Midbrain (tissue), 1 donor: ENCODE measurements around the gene SETD2.
"Not testable (repeated sequence)": the region's sequence is repeated elsewhere in the genome, so short reads cannot be mapped to it uniquely, and the experiment has no call there.

Experiments
- DNase-seq: peaks from one replicate; lab custom pipeline; 2025; lab: John Stamatoyannopoulos, UW

SETD2 gene

DNA sequence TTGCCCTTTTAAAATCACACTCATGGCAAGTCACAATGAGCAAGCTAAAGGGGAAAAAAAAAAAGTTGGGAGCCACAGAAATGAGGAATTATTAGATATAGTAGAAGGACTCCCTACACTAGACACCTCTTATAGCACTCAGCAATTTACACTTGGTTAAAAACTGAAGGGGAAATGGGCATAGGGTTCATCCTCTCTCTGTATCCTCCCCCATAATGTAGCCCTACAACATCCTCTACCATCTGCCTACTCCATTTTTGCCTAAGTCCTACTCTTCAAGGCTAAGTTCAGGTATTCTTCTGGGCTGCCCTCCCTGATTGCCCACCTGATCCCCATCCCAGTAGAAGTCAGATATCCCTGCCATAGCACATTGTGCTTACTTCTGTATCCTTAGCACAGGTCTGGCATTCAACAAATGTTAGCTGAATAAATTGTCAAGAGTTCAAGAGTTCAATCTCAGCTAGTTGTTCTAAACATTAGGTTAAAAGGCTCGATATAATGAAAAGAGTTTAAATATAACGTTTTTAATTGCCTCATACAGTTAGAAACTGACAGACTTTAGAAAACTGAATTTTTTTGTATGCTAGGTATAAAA lies 14.5 kb downstream of the SETD2 start:
- no peak for DNase-seq

DNA sequence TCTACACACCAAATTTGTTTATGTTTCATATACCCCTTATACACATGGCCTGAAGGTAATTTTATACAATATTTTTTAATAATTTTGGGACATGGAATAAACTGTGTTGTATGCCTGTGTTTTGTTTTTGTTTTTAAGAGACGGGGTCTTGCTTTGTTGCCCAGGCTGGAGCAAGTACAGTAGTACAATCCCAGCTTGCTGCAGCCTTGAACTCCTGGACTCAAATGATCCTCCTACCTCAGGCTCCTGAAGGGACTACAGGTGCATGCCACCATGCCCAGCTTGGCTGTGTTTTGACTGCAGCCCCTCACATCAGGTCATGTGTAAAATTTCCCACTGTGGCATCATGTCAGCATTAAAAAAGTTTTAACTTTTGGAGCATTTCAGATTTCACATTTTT lies 18.6 kb downstream of the SETD2 start:
- no peak for DNase-seq

GRCh38 chr3:47143068-47143467 lies 20.8 kb downstream of the SETD2 start:
- no peak for DNase-seq

DNA sequence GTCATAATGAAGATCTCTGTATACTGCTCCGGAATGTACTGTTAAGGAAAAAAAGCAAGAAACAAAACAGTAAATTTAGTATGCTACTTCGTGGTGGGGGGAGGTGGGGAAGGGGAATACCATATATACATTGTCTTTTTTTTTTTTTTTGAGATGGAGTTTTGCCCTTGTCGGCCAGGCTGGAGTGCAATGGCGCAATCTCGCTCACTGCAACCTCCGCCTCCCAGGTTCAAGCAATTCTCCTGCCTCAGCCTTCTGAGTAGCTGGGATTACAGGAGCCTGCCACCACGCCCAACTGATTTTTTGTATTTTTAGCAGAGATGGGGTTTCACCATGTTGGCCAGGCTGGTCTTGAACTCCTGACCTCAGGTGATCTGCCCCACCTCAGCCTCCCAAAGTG lies 21.4 kb downstream of the SETD2 start:
- not testable (repeated sequence) for DNase-seq

- not testable (repeated sequence) for DNase-seq
These were observed 22.9 kb downstream of the SETD2 start for GRCh38 chr3:47140973-47141461.

DNA sequence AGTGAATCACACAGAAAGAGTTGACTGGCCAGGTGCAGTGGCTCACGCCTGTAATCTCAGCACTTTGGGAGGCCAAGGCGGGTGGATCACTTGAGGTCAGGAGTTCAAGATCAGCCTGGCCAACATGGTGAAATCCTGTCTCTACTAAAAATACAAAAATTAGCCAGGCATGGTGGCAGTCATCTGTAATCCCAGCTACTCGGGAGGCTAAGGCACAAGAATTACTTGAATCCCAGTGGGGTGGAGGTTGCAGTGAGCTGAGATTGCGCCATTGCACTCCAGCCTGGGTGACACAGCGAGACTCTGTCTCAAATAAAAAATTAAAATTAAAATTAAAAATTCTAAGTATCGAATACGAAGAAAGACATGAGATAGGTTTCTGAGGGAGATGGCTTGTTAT lies 23.4 kb downstream of the SETD2 start:
- not testable (repeated sequence) for DNase-seq

DNA sequence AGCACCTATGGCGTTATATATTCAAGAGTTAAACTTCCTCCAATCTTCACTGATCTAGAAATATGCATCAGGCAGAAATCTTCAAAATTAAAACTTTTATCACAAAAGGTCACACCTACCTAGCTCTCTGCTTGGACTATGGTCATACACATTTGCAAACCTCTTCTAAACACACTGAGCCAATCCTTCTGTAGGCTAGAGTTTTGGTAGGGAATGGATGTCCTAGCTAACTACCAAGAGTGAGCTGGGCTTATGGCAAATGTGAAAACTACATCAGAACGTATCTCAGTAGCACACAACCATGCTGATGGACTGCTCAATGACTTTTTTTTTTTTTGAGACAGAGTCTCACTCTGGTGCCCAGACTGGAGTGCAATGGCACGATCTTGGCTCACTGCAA lies 29.6 kb downstream of the SETD2 start:
- DNase-seq = no peak

- DNase-seq = no peak
These were observed 30.3 kb downstream of the SETD2 start for GRCh38 chr3:47133641-47134040.

DNA sequence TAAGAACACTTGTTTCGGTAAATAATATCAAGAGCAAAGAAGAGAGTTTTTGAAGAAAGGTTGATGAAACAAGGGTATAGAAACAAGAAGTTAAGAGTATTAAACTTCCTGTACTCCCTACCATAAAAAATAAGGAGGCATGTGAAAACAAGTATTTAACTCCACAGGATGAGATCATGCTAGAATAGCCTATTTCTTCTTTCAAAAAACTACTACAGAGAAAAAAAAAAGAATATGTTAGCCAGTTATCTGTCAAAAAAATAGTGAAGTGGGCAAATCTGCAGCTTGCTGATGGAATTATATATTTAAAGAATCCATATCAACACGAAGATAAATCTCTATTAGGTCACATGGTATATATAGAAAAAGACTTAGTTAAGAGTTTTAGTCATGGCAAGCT lies 33.4 kb downstream of the SETD2 start:
- DNase-seq = no peak

- DNase-seq = no peak
These were observed 35.8 kb downstream of the SETD2 start for GRCh38 chr3:47128137-47128536.

GRCh38 chr3:47123857-47124256 lies 40.1 kb downstream of the SETD2 start:
- no peak for DNase-seq

DNA sequence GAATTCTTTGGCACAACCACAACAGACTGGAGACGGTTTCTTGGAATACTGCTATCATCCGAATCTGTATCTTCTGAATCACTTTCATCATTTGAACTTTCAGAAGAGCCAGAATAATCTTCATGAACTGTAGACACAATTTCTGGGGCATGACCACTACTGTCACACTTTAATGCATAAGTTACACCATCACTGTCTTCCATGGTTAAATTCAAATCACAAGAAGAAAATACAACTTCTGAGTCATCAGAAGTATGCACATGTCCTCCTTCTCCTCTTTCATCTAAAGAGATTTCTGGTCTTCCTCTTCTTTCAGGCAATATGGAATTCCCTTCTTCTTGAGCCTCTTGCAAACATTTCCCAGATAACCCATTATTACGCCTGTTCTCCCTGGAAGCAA lies 42.5 kb downstream of the SETD2 start:
- DNase-seq = no peak

DNA sequence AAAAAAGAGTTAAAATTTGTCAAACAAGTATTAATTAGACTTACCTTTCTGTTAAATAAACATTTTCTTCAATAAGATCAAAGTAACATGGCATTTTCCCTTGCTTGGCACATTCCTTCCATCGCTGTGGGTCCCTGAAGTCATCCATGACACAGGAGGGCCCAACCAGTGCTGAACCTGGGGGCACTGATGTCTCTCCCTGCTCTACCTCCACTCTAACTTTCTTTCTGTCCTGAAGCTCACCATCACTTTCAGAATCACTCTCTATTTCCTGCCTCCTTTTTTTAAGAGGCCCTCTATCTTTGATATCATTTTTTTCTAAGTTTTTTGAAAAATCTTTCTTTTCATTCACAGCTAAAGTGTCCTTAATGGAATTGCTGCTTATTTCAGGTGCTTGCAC lies 43.8 kb downstream of the SETD2 start:
- DNase-seq = no peak

GRCh38 chr3:47119387-47119786 lies 44.5 kb downstream of the SETD2 start:
- DNase-seq = not testable (repeated sequence)

DNA sequence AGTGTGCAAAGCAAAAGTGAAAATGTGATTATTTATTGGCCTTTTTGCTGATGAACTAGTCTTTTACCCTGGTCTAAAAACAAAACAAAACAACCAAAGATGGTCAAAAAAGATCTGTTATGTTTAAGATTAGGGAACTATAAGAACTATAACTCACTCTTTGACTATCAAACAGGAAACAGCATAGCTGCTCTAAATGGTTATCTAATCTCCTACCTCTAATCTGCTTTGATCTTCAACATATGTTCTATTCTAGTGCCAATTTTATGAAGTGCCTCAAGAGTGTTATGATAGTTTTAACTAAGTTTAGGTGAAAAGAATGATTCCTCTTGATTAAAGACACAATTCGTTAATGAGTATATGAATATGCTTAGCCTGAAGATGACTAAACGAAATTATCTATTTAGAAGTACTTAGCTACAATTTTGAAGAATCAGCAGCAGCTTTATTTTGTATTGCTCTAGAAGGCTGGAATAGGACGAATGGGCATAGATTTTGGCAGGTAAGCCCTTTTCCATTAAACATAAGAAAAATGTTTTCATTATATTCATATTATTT lies 46.0 kb downstream of the SETD2 start:
- no peak for DNase-seq

GRCh38 chr3:47115524-47115923 lies 48.4 kb downstream of the SETD2 start:
- not testable (repeated sequence) for DNase-seq

DNA sequence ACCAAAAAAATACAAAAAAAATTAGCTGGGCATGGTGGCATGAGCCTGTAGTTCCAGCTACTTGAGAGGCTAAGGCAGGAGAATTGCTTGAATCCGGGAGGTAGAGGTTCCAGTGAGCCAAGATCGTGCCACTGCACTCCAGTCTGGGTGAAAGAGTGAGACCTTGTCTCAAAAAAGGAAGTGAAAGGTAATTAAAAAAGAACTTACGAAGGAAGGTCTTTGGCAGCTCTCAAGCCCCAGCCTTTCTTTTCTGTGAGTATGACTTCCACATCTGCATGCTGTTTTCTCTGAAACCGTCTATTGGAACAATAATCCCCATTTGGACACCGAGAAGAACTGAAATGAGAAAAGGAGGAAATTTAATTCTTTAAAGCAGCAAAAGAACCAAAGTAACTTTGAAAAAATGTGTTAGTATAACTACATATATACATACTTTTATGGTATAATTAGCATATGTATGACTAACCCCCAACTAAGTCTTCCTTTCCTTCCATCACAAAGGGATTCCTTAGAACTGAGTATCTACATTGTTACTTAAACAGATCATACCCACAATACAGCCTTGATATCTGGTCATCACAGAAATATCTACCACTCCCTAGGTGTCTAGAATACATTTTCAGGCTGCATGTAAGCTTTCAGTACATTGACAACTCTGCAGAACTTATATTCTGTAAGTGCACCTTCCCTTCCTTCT lies 50.1 kb downstream of the SETD2 start:
- DNase-seq = no peak

- no peak for DNase-seq
These were observed 50.9 kb downstream of the SETD2 start for GRCh38 chr3:47112997-47113396.

DNA sequence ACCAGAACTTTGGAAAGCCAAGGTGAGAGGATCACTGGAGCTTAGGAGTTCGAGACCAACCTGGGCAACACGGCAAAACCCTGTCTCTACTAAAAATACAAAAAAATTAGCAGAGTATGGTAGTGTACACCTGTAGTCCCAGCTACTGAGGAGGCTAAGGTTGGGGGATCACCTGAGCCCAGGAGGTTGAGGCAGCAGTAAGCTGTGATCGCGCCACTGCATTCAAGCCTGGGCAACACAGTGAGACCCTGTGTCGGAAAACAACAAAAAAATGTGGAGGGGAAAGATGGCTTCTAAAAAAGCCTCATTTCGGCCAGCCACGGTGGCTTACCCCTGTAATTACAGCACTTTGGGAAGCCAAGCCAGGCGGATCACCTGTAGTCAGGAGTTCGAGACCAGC lies 54.5 kb downstream of the SETD2 start:
- no peak for DNase-seq

- no peak for DNase-seq
These were observed 55.4 kb downstream of the SETD2 start for GRCh38 chr3:47108546-47108945.

- DNase-seq = no peak
These were observed 59.7 kb downstream of the SETD2 start for GRCh38 chr3:47104259-47104658.

DNA sequence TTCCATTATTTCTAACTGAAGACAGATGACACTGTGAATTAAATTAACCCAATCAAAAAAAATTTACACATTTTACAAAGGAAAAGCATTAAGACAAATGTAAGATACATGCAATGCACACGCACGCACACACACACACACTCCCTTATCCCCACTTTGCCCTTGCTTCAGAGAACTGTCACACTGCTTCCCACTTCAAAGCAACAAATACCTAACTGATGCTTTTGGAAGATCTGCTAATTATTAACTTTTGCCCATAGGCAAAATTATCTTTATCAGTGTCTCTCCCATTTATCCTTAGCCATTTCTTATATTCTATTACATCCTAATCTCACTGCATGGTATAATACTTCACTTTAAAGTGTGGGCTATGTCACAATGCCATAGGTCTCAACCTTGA lies 60.3 kb downstream of the SETD2 start:
- DNase-seq = no peak

GRCh38 chr3:47102081-47102600 lies 61.8 kb downstream of the SETD2 start:
- no peak for DNase-seq
